IPS-18a (cell line): ENCODE measurements around the gene CD8A.

Source experiments
- H3K27ac ChIP-seq: one replicate; pipeline ENCODE4 v1.5.1; 2013; ENCODE audit warnings: low read length
- H3K27me3 ChIP-seq: one replicate; pipeline ENCODE4 v1.6.1; 2013; ENCODE audit warnings: mild to moderate bottlenecking, low read length; ENCODE audit not compliant: control insufficient read depth, insufficient read depth
- H3K36me3 ChIP-seq: one replicate; pipeline ENCODE4 v1.6.1; 2013; ENCODE audit warnings: low read depth, low read length; ENCODE audit not compliant: control insufficient read depth
- H3K4me1 ChIP-seq: one replicate; pipeline ENCODE4 v1.6.1; 2013; ENCODE audit warnings: low read depth, low read length; ENCODE audit not compliant: control insufficient read depth
- H3K4me3 ChIP-seq: one replicate; pipeline ENCODE4 v1.5.1; 2013; ENCODE audit warnings: low read length
- H3K9ac ChIP-seq: one replicate; pipeline ENCODE4 v1.6.1; 2013; ENCODE audit warnings: mild to moderate bottlenecking, low read length, moderate library complexity
- H3K9me3 ChIP-seq: one replicate; pipeline ENCODE4 v1.6.1; 2013; ENCODE audit warnings: low read depth, low read length; ENCODE audit not compliant: control insufficient read depth

The CD8A gene

DNA sequence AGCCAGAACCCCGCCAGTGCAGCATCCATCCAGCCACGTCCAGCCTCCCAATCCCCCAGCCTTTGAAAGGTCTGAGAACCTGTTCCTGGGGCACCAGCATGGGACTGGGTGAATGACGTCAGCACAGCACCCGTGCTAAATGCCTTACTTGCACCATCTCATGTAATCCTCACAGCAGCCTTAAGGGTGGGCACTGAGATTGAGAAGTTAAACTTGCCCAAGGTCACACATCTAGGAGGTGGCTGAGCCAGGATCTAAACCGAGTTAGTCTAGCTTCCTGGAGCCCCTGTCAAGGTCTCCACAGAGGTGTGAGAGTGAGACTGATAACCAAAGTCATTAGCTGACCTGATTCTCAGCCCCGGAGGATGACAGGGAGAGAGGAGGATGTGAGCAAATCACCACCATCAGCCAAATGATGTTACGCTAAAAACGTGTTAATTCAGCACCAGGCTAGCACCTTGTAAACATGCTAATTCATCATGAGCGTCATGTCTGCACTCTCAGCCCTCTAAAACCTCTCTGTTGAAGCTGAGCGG, 4.6 kb downstream of the CD8A start:
- Histone ChIP-seq H3K27me3 (peaks cover 28% of the 10 kb centered on the region), H3K9me3 (no peaks in the 10 kb centered on the region), H3K36me3 (no peaks in the 10 kb centered on the region), H3K27ac (no peak overlapping the region), H3K4me3 (no peak overlapping the region), H3K4me1 (no peaks in the 10 kb centered on the region), H3K9ac (no peak overlapping the region)

DNA sequence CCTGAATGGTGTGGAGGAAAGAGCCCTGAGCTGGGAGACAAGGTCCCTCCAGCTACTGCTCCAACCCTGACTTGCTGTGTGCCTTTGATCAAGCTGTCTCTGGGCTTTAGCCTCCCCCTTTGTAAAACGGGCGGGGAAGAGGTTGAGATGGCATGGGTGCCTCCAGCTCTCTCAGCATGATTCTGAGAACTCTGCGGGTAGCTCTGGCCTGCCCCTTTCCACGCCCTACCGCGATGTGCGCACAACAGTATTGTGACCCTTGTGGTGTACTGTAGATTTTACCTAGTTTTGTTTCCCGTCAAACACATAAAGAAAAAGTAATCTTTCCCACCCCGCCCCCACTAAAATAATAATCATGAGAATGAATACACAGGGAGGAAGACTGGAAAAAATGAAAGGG, 5.3 kb downstream of the CD8A start:
- no peak overlapping the region for H3K4me3 ChIP-seq
- H3K27ac ChIP-seq: no peak overlapping the region
- no peak overlapping the region for H3K9ac ChIP-seq
- H3K9me3 ChIP-seq: no peaks in the 10 kb centered on the region
- no peaks in the 10 kb centered on the region for H3K36me3 ChIP-seq
- H3K4me1 ChIP-seq: no peaks in the 10 kb centered on the region
- peaks cover 23% of the 10 kb centered on the region for H3K27me3 ChIP-seq

DNA sequence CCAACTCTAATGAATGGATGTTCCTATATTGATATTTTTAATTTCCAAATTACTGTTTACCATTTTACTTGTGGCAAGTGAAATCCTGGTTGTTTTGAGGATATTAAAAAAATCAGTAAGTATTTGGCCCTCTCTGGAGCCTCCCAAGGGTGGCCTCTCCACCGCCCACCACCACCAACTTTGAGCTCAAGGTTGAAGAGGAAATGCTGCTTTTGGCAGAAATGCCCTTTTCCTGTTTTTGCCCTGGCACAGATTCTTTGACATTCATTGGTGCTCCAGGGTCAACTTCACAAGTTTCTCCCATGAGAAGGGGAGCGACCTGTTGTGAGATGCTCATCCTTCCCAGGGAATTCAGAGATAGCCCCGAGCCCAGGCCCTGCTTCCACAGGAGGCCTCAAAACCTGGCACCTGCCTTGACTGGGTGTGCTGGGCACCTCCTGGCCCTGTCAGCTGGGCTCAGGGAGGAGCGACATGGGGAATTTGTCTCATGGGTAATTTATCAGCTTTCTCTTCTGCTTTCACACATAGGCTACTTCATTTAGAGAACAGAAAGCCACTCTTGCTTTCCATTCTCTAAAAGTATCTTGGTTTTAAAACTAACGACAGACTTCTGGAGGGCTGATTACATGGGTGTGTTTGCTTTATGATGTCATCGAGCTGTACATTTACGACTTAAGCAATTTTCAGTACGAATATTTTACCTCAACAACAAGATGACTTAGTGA, 6.9 kb downstream of the CD8A start:
- Histone ChIP-seq H3K27me3 (peaks cover 6% of the 10 kb centered on the region), H3K4me3 (no peak overlapping the region), H3K27ac (no peak overlapping the region), H3K4me1 (no peaks in the 10 kb centered on the region), H3K9me3 (no peaks in the 10 kb centered on the region), H3K36me3 (no peaks in the 10 kb centered on the region), H3K9ac (no peak overlapping the region)

DNA sequence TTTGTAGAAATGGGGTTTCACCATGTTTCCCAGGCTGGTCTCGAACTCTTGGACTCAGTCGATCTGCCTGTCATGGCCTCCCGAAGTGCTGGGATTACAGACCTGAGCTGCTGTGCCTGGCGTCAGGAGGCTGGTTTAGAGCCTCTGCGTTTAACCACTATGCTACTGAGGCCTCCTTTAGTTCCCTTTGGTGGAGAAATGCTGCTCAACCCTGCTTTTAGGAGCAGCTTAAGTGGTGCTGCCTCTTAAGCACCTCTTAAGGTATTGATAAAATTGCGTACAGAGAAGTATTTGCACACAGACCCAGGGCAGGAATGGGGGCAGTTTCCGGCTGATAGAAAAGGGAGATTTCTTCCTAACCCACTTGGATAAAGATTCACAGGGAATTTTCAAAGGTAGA, 8.0 kb downstream of the CD8A start:
- no peaks in the 10 kb centered on the region for H3K36me3 ChIP-seq
- H3K27me3 ChIP-seq: no peaks in the 10 kb centered on the region
- H3K4me1 ChIP-seq: no peaks in the 10 kb centered on the region
- H3K4me3 ChIP-seq: no peak overlapping the region
- H3K9ac ChIP-seq: no peak overlapping the region
- H3K27ac ChIP-seq: no peak overlapping the region
- no peaks in the 10 kb centered on the region for H3K9me3 ChIP-seq

DNA sequence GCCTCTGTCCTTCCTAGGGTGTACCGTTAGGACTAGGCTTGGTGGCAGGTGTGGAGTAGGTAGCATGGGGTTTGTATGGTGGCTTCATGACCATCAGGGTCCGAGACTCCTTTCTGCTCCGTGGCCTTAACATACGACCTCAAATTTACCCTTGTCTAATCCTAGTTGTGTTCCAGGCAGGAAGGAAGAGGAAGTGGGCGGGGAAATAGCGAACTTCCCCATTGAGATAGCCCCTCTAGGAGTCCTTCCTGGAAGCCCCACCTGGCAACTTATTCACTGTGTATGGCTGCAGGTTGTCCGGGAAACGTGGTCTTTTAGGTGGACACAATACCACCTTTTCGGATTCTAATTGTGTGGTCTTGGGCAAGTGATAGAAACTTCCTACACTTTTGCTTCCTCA, 9.3 kb downstream of the CD8A start:
- Histone ChIP-seq H3K4me1 (no peaks in the 10 kb centered on the region), H3K4me3 (no peak overlapping the region), H3K27ac (no peak overlapping the region), H3K36me3 (no peaks in the 10 kb centered on the region), H3K27me3 (no peaks in the 10 kb centered on the region), H3K9me3 (no peaks in the 10 kb centered on the region), H3K9ac (no peak overlapping the region)

DNA sequence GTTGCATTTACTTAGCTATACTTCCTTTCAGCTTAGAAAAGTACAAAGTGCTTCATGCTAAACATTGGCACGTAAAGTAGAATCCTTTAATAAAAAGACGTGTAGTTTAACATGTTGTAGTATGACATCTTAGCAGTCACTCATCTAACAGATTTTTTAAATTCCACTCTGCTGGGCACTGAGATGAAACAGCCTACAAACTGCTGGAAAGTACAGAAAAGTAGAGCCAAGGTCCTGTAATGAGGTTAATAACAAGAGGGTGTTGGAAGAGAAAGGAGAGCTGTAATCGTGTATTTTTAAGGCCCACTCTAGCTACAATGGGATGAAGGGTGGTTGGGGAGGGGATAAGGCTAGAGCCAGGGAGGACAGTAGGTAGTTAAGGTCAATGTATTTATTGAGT, 10.7 kb downstream of the CD8A start:
- no peak overlapping the region for H3K4me3 ChIP-seq
- no peak overlapping the region for H3K27ac ChIP-seq
- no peaks in the 10 kb centered on the region for H3K36me3 ChIP-seq
- H3K9me3 ChIP-seq: no peaks in the 10 kb centered on the region
- H3K9ac ChIP-seq: no peak overlapping the region
- no peaks in the 10 kb centered on the region for H3K4me1 ChIP-seq
- H3K27me3 ChIP-seq: no peaks in the 10 kb centered on the region

DNA sequence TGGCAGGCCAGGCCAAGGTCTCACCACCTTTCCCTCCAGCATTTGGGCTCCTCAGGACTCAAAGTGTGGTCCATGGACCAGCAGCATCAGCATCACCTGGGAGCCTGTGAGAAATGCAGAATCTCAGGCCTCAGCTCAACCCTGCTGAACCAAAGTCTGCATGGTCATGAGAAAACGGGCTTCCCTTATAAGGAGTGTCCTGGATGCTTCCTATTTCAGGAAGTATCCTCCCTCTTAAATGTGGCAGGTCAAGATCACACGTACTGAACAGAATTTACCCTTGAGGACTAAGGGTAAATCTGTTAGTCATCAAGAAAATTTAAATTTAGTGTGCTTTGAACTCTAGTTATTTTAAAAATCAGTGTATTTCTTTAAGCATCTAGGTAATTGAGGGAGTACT, 11.8 kb downstream of the CD8A start:
- Histone ChIP-seq H3K4me1 (peaks cover 7% of the 10 kb centered on the region), H3K36me3 (peaks cover 5% of the 10 kb centered on the region)

DNA sequence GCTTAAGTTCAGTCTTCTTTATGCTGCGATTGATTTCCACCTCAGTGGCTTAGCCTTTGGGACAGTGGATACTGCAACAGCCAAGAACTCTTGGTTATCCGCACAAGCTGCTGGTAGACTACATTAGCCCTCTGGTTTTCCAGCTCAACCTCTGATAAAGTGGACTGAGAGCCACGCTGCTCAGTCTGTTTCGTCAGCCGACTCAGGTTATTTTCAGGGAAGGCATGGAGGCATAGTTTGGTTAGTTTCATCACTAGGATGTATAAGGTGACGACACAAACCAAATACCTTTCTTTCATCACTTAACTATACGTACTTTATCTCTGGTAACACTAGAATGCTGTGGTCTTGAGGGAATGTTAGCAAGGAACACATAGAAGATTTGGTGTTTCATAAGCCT, 14.2 kb downstream of the CD8A start:
- Histone ChIP-seq H3K27ac (no peak overlapping the region), H3K4me3 (no peak overlapping the region), H3K27me3 (no peaks in the 10 kb centered on the region), H3K4me1 (peaks cover 11% of the 10 kb centered on the region), H3K9me3 (no peaks in the 10 kb centered on the region), H3K36me3 (peaks cover 16% of the 10 kb centered on the region), H3K9ac (no peak overlapping the region)

More for the DNA sequence above, 11.8 kb downstream of the CD8A start:
- Histone ChIP-seq H3K27me3 (no peaks in the 10 kb centered on the region), H3K27ac (no peak overlapping the region), H3K9me3 (no peaks in the 10 kb centered on the region), H3K9ac (no peak overlapping the region), H3K4me3 (no peak overlapping the region)

DNA sequence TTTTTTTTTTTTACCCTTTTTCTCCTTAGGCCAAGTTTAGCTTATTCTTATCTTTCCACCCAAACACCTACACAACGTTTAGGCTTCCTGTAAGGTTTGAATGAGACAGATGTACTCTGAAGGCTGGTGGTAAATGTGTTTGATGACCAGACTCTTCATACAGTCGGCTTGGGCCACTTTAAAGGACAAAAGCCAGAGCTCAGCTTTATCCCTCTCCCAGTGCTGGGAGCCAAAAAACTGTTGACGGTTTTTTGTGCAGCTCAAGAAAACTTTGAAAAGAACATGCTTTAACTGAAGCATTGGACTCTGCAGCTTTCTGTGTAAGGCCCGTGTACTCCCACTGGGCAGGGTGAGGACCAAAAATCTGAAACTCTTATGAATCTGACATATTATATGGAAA, 15.4 kb downstream of the CD8A start:
- no peak overlapping the region for H3K27ac ChIP-seq
- peaks cover 27% of the 10 kb centered on the region for H3K36me3 ChIP-seq
- no peaks in the 10 kb centered on the region for H3K9me3 ChIP-seq
- peaks cover 11% of the 10 kb centered on the region for H3K4me1 ChIP-seq
- H3K4me3 ChIP-seq: no peak overlapping the region
- no peak overlapping the region for H3K9ac ChIP-seq
- H3K27me3 ChIP-seq: no peaks in the 10 kb centered on the region

DNA sequence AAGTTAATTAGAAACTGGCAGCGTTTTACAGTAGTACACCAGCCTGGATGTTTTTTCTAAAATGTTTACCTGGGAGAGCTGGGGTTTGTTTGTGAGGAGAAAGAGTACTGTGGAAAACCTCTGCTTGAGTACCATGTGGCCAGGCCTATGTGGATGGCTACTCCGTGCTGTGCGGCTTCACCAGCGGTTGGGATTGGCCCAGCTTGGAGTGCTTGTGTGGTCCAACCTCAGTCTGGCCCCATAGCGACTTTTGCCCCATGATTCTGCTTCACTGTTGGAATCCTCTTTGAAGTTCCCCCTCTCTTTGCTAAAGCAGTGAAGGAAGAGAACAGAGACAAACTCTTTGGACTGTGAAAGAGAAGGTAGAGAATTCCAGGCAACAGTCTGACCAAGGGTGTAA, 15.9 kb downstream of the CD8A start:
- Histone ChIP-seq H3K4me1 (peaks cover 11% of the 10 kb centered on the region), H3K27ac (no peak overlapping the region), H3K9ac (no peak overlapping the region), H3K4me3 (no peak overlapping the region), H3K36me3 (peaks cover 30% of the 10 kb centered on the region), H3K9me3 (no peaks in the 10 kb centered on the region), H3K27me3 (no peaks in the 10 kb centered on the region)

- Histone ChIP-seq H3K9ac (no peak overlapping the region), H3K36me3 (peaks cover 42% of the 10 kb centered on the region), H3K4me3 (no peak overlapping the region), H3K9me3 (no peaks in the 10 kb centered on the region), H3K27me3 (no peaks in the 10 kb centered on the region), H3K4me1 (peaks cover 11% of the 10 kb centered on the region), H3K27ac (no peak overlapping the region)
These were observed 18.1 kb downstream of the CD8A start for GRCh38 chr2:86772611-86773010.

DNA sequence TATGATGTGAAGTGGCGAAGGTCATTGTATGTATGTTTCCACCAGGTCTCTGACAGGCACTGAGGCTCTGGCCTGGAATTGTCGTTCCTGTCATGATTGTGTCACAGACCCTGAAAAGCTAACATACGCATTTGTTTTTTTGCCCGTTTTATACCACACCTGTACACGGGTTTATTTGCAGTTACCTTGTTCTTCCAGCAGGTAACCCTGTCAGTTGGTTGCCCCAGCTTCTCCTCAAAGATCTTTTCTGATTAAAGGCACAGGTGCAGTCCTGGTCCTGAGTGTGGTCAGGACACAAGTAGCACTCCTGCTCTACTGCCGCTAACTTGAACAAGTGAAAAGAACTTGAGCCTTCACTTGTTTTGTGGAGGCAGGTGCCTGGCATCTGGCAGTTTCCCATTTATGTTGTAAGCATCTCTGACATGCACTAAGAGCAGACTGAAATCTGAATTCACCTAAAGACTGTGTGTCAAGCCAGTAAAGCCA, 19.9 kb downstream of the CD8A start:
- no peaks in the 10 kb centered on the region for H3K9me3 ChIP-seq
- no peak overlapping the region for H3K9ac ChIP-seq
- peaks cover 11% of the 10 kb centered on the region for H3K4me1 ChIP-seq
- no peak overlapping the region for H3K4me3 ChIP-seq
- H3K27me3 ChIP-seq: no peaks in the 10 kb centered on the region
- peaks cover 48% of the 10 kb centered on the region for H3K36me3 ChIP-seq
- no peak overlapping the region for H3K27ac ChIP-seq
